ENCODE data around the gene DBNDD1.

DBNDD1 gene

DNA sequence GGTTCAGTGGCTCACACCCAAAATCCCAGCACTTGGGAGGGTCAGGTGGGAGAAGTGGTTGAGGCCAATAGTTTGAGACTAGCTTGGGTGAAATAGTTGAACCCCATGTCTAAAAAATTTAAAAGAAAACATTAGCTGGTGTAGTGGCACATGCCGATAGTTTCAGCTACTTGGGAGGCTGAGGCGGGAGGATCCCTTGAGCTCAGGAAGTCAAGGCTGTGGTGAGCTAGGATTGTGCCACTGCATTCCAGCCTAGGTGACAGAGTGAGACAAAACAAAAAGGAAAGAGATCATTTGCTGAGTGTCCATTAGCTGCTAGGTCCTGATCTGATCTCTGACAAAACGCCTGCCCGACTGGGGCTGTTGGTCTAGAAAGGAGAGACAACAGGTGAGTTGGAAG is 14.1 kb upstream of the DBNDD1 start:
- no peak for TF ChIP-seq CTCF (IDR thresholded peaks at IDR 0.05)
- H3K27ac ChIP-seq: no peak overlapping the region
- H3K4me1 ChIP-seq: no peaks in the 10 kb centered on the region
- no peak for DNase-seq
- H3K4me3 ChIP-seq: no peak overlapping the region
- H3K9me3 ChIP-seq: no peaks in the 10 kb centered on the region
- intact Hi-C loops (cut with DNase I; ENCODE audit: low total_unique reads): no loop called here
- H3K27me3 ChIP-seq: no peaks in the 10 kb centered on the region
- peaks cover 7 to 85% (median 18%) of the 10 kb centered on the region in 3 donors for H3K36me3 ChIP-seq

DNA sequence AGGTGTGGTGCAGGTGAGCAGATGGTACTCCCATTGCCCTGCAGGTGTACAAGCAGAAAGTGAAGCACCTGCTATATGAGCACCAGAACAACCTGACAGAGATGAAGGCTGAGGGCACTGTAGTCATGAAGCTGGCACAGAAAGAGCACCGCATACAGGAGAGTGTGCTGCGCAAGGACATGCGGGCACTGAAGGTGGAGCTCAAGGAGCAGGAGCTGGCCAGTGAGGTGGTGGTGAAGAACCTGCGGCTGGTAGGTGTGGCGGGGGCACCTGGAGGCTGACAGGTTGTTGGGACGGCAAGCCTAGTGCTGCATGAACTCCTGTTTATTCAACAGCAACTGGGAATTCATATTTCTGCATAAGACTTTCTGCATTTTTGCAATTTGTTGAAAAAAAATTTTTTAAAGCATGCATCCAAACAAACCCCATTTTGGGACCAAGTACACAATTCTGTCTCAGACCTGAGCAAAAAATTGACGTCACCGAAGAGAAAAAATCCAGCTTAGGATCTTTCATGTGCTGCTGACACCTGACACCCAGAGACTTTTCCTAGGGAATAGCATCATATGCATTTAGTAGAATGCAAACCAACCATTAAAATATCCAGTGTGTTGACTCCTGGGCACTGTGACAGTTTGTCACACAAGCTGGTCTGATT is 13.5 kb upstream of the DBNDD1 start:
- intact Hi-C loops (cut with DNase I; ENCODE audit: low total_unique reads): no loop called here
- Histone ChIP-seq H3K9me3 (no peaks in the 10 kb centered on the region), H3K4me1 (no peaks in the 10 kb centered on the region), H3K27me3 (no peaks in the 10 kb centered on the region), H3K4me3 (no peak overlapping the region), H3K36me3 (peaks cover 6 to 81% (median 18%) of the 10 kb centered on the region in 3 donors), H3K27ac (no peak overlapping the region)
- no peak for DNase-seq
- TF ChIP-seq CTCF (IDR thresholded peaks at IDR 0.05): no peak

DNA sequence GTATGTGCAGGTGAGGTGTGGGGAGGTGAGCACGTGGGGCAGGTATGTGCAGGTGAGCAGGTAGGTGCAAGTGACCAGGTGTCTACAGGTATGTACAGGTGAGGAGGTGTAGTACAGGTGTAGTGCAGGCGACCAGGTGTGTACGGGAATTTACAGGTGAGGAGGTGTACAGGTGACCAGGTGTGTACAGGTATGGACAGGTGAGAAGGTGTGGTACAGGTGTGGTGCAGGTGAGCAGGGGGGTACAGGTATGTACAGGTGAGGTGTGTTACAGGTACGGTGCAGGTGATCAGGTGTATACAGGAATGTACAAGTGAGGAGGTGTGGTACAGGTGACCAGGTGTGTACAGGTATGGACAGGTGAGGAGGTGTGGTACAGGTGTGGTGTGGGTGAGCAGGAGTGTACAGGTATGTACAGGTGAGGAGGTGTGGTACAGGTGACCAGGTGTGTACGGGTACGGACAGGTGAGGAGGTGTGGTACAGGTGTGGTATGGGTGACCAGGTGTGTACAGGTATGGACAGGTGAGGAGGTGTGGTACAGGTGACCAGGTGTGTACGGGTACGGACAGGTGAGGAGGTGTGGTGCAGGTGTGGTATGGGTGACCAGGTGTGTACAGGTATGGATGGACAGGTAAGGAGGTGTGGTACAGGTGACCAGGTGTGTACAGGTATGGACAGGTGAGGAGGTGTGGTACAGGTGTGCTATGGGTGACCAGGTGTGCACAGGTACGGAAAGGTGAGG is 12.8 kb upstream of the DBNDD1 start:
- DNase-seq: no peak
- peaks cover 0 to 78% (median 17%) of the 10 kb centered on the region in 3 donors for H3K36me3 ChIP-seq

DNA sequence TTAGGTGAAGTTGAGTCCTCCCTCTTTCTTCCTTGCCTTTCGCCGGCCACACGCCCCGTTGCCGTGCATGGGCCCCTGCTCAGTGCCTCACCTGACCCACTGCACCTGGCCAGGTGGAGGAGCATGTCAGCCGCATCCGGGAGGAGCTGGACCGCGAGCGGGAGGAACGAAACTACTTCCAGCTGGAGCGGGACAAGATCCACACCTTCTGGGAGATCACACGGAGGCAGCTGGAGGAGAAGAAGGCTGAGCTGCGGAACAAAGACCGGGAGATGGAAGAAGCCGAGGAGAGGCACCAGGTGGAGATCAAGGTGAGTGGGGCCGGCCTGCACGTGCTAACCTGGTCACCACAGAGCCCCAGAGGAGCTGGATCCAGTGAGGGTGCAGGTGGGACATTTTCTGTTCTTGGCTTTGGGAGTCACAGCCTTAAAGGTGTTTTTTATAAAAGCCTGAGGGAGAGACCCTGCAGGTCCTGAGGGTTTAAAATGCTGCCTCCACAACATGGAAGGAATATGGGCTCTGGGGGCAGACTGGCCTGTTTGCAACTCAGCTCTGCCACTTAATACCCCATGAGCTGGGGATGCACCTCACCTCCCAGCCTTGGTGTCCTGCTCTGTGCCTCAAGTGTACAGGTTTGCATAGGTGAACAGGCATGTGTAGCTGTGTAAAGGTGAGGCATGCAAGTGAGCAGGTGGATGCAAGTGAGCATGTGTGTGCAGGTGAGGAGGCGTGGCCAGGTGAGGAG is 12.1 kb upstream of the DBNDD1 start:
- intact Hi-C loops (cut with DNase I; ENCODE audit: low total_unique reads): no loop called here
- DNase-seq: no peak
- Histone ChIP-seq H3K36me3 (peaks cover 0 to 70% (median 10%) of the 10 kb centered on the region in 3 donors), H3K9me3 (no peaks in the 10 kb centered on the region), H3K27me3 (no peaks in the 10 kb centered on the region), H3K4me1 (no peaks in the 10 kb centered on the region), H3K4me3 (no peak overlapping the region), H3K27ac (no peak overlapping the region)
- TF ChIP-seq CTCF (IDR thresholded peaks at IDR 0.05): no peak

More for the DNA sequence above, 12.8 kb upstream of the DBNDD1 start:
- H3K4me1 ChIP-seq: no peaks in the 10 kb centered on the region
- H3K9me3 ChIP-seq: no peaks in the 10 kb centered on the region
- no peak overlapping the region for H3K4me3 ChIP-seq
- peak in 1 of 2 experiments; percentile 45 for TF ChIP-seq CTCF (IDR thresholded peaks at IDR 0.05)
- intact Hi-C loops (cut with DNase I; ENCODE audit: low total_unique reads): no loop called here
- no peaks in the 10 kb centered on the region for H3K27me3 ChIP-seq
- H3K27ac ChIP-seq: no peak overlapping the region

- no peak overlapping the region for H3K4me3 ChIP-seq
- intact Hi-C loops (cut with DNase I; ENCODE audit: low total_unique reads): no loop called here
Observed at GRCh38 chr16:90028985-90029384, 9.7 kb upstream of the DBNDD1 start.

More at GRCh38 chr16:90028985-90029384, 9.7 kb upstream of the DBNDD1 start:
- no peaks in the 10 kb centered on the region for H3K4me1 ChIP-seq
- H3K27ac ChIP-seq: no peak overlapping the region
- no peaks in the 10 kb centered on the region for H3K27me3 ChIP-seq
- no peak for DNase-seq
- H3K9me3 ChIP-seq: no peaks in the 10 kb centered on the region
- peaks cover 0 to 47% (median 3%) of the 10 kb centered on the region in 3 donors for H3K36me3 ChIP-seq
- TF ChIP-seq CTCF (IDR thresholded peaks at IDR 0.05): no peak

All from tibial artery (tissue), 4 donors.